Chondrocyte (in vitro differentiated cells): ENCODE results near the gene ACCSL. TPM values are rescaled to one million over a fixed set of nuclear protein-coding genes. Genes with fewer than 3 reads are reported as not detected.

ENCODE experiments used
- DNase-seq: peaks from one replicate; pipeline ENCODE4 v3.0.0; 2021; ENCODE audit warnings: mixed read lengths, low spot score
- H3K27ac Mint-ChIP-seq: one replicate; pipeline ENCODE4 v1.8.0; 2021; ENCODE audit warnings: mild to moderate bottlenecking, moderate library complexity, mixed read lengths; ENCODE audit not compliant: unreplicated experiment
- H3K27me3 Mint-ChIP-seq: 2 replicates; pipeline ENCODE4 v1.8.0; 2021; ENCODE audit warnings: low read depth, mixed read lengths
- H3K36me3 Mint-ChIP-seq: 2 replicates; pipeline ENCODE4 v1.8.0; 2021; ENCODE audit warnings: low read depth, mixed read lengths
- H3K4me1 Mint-ChIP-seq: 2 replicates; pipeline ENCODE4 v1.8.0; 2021; ENCODE audit warnings: low read depth, mild to moderate bottlenecking, mixed read lengths
- H3K4me3 Mint-ChIP-seq: one replicate; pipeline ENCODE4 v1.8.0; 2021; ENCODE audit warnings: mild to moderate bottlenecking, moderate library complexity, mixed read lengths; ENCODE audit not compliant: unreplicated experiment
- H3K9me3 Mint-ChIP-seq: 2 replicates; pipeline ENCODE4 v1.8.0; 2021; ENCODE audit warnings: low read depth, mixed read lengths
- CTCF ChIP-seq: fragments of 200-600 bp; sonication (generic); IDR thresholded peaks from 2 replicates; pipeline ENCODE4 v1.5.0; 2021; ENCODE audit warnings: antibody characterized with exemption, mild to moderate bottlenecking, moderate library complexity
- total RNA-seq: library from RNA; stranded (reverse); gene quantifications from 3 replicates; pipeline ENCODE4 v1.2.1, GENCODE V29; 2021

ACCSL gene
- total RNA-seq, 1 donor from 2014 or later = not detected

GRCh38 chr11:44014968-44015623, 32.7 kb upstream of the ACCSL start:
- DNase-seq = no peak
- Mint-ChIP-seq H3K4me1 (peaks cover 57% of the 10 kb centered on the region), H3K9me3 (peaks cover 5% of the 10 kb centered on the region), H3K27me3 (peaks cover 3% of the 10 kb centered on the region), H3K4me3 (no peak overlapping the region), H3K27ac (no peak overlapping the region), H3K36me3 (no peaks in the 10 kb centered on the region)
- TF ChIP-seq CTCF = no peak

DNA sequence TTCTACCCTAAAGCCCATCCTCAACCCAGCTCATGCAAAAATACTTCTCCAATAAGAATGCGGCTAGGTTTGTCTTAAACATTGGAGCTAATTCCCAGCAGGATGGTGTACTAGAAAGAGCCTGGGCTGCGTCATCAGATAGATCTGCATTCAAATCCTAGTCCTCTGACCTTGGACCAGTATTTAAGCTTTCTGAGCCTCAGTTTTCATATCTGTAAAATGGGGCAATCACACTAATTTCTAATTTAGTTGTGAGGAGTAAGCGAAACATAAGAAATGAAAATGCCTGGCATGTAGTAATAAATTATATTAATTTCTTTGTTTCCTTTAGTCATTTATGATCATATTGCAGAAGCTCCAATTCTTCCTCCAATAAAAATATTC, 32.2 kb upstream of the ACCSL start:
- DNase-seq = no peak
- Mint-ChIP-seq H3K4me3 (no peak overlapping the region), H3K27ac (peak overlapping the region; percentile 89), H3K4me1 (peaks cover 54% of the 10 kb centered on the region), H3K27me3 (peaks cover 3% of the 10 kb centered on the region), H3K9me3 (peaks cover 5% of the 10 kb centered on the region), H3K36me3 (no peaks in the 10 kb centered on the region)
- no peak for TF ChIP-seq CTCF

DNA sequence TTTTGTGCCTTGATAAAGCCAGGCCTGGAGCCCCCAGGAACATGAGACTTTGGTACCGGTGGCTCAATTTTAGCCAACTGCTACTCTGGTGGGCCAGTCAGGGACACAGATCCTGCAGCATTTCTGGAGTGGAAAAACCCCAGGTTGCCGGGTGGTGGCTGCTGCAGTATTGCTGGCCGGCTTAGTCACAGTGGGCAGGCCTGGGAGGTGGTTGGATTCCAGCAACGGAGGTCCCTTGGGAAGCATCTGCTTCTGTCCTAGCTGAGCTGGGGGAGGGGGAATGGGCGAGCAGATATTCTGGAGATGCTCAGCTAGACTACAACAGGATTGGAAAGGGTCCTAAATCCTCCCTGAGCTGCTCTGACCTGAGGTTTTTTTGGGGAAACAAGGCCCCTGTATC, 31.6 kb upstream of the ACCSL start:
- DNase-seq = no peak
- H3K36me3 Mint-ChIP-seq = no peaks in the 10 kb centered on the region
- peak overlapping the region; percentile 89 for H3K27ac Mint-ChIP-seq
- H3K4me3 Mint-ChIP-seq = no peak overlapping the region
- TF ChIP-seq CTCF = no peak
- peaks cover 50% of the 10 kb centered on the region for H3K4me1 Mint-ChIP-seq
- H3K27me3 Mint-ChIP-seq = peaks cover 5% of the 10 kb centered on the region
- peaks cover 8% of the 10 kb centered on the region for H3K9me3 Mint-ChIP-seq

DNA sequence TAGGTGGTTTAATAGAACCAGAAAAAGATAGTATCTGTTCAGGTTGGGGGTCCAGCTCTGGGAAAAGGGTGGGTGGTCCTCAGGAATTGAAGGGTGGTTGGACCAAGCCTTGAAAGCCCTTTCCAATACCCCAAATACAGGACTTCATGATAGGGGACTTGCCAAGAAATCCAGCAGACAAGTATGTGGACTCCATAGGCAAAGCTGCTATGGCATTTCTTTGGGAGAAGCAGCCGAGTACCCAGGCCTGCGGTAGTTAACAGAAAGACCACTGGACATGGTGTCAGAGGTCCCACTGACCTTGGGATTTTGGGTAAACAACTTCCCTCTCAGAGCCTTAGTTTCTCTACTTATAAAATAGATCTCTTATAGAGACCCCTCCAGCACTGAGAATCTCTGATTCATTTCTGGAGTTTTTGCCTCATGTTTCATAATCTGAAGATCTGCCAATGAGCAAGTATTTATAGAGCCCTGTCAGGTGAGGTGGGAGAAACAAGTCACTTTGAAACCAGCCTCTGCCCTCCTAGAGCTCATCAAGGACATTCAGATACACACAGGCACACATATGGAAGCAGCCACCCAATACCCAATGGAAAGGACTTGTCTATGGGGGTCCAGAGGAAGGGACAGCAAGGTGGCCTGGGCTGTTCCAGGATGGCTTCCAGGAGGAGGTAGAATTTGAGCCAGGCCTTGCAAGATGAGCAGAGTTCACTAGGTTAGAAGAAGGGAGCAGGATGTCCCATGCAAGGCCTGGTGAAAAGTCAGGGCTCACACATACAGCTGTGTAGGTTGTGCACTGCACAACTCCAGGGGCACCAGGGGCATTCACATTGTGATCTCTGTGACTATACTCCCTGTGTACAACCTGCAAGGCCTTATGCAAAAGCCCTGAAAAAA, 31.0 kb upstream of the ACCSL start:
- no peak for DNase-seq
- peaks cover 3% of the 10 kb centered on the region for H3K36me3 Mint-ChIP-seq
- H3K4me3 Mint-ChIP-seq = no peak overlapping the region
- H3K9me3 Mint-ChIP-seq = peaks cover 15% of the 10 kb centered on the region
- H3K27me3 Mint-ChIP-seq = peaks cover 10% of the 10 kb centered on the region
- H3K27ac Mint-ChIP-seq = peak overlapping the region; percentile 69
- H3K4me1 Mint-ChIP-seq = peaks cover 43% of the 10 kb centered on the region
- TF ChIP-seq CTCF = no peak

DNA sequence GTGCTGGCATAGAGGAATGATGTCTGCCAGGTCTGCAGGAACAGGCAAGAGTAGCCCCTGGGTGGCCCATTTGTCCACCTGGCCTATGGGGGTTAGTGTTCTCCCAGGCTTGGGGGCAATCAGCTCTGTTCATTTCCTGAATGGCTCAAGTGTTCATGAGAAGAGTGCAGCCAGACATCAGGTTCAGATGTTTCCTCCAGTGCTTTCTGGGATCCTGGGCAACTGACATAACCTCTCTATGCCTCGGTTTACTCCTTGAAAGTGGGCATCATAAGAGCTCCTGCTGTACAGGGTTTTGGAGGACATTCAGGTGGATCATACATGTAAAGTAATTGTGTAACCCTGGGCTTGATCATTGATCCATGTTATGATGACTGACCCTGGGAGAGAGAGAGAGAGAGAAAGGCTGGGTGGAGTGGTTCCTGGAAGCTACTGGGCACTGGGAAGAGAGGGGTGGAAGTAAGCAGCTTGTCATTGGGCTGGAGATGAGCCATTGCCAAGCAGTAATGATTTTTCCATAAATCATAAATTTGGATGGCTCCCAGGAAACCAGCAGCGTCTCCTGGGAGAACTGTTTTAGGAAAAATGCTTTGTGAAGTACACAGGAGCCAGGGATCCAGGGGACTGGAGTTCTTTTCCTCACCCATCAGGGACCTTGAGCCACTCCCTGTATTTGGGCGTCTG, 30.2 kb upstream of the ACCSL start:
- H3K27ac Mint-ChIP-seq = peak overlapping the region; percentile 30
- no peak for DNase-seq
- peaks cover 5% of the 10 kb centered on the region for H3K36me3 Mint-ChIP-seq
- H3K4me1 Mint-ChIP-seq = peaks cover 41% of the 10 kb centered on the region
- H3K4me3 Mint-ChIP-seq = no peak overlapping the region
- no peak for TF ChIP-seq CTCF
- H3K27me3 Mint-ChIP-seq = peaks cover 13% of the 10 kb centered on the region
- H3K9me3 Mint-ChIP-seq = peaks cover 23% of the 10 kb centered on the region
